Measurements from ENCODE around the gene SLC11A1. TPM values are rescaled to one million over a fixed set of nuclear protein-coding genes. Genes with fewer than 3 reads are reported as not detected.
A peak's percentile ranks its signal among the peaks of the same experiment; 100 is the strongest.

SLC11A1 gene
- total RNA-seq, 1 donor from 2014 or later, result 1.0 TPM

GRCh38 chr2:218403810-218404209 is 21.7 kb downstream of the SLC11A1 start:
- H3K4me1 ChIP-seq (ENCODE audit: control insufficient read depth in 3 of 3, insufficient read depth in 3 of 3, low read length in 3 of 3), result peaks cover 43 to 55% (median 50%) of the 10 kb centered on the region in 3 donors
- H3K36me3 ChIP-seq (ENCODE audit: control insufficient read depth in 3 of 3, insufficient read depth in 3 of 3, low read length in 3 of 3), result peaks cover 20 to 28% (median 22%) of the 10 kb centered on the region in 3 donors
- H3K4me3 ChIP-seq (ENCODE audit: low read length in 3 of 3), result no peak overlapping the region
- H3K9ac ChIP-seq (ENCODE audit: low read depth in 1 of 3, low read length in 3 of 3), result no peak overlapping the region
- H3K9me3 ChIP-seq (ENCODE audit: control insufficient read depth in 3 of 3, low read length in 3 of 3), result no peaks in the 10 kb centered on the region
- no peak overlapping the region for H3K27ac ChIP-seq (ENCODE audit: low read depth, low read length)
- no peaks in the 10 kb centered on the region for H3K27me3 ChIP-seq (ENCODE audit: control insufficient read depth in 3 of 3, insufficient read depth in 3 of 3, low read length in 3 of 3)

GRCh38 chr2:218404351-218405085 is 22.4 kb downstream of the SLC11A1 start:
- no peak overlapping the region for H3K27ac ChIP-seq (ENCODE audit: low read depth, low read length)

GRCh38 chr2:218405086-218405745 is 23.1 kb downstream of the SLC11A1 start:
- peaks cover 20 to 28% (median 22%) of the 10 kb centered on the region in 3 donors for H3K36me3 ChIP-seq (ENCODE audit: control insufficient read depth in 3 of 3, insufficient read depth in 3 of 3, low read length in 3 of 3)
- peaks cover 40 to 50% (median 44%) of the 10 kb centered on the region in 3 donors for H3K4me1 ChIP-seq (ENCODE audit: control insufficient read depth in 3 of 3, insufficient read depth in 3 of 3, low read length in 3 of 3)
- peak overlapping the region; percentile 85 for H3K27ac ChIP-seq (ENCODE audit: low read depth, low read length)
- H3K9ac ChIP-seq (ENCODE audit: low read depth in 1 of 3, low read length in 3 of 3), result peak overlapping the region; percentile 65 to 83 (median 79)
- no peaks in the 10 kb centered on the region for H3K9me3 ChIP-seq (ENCODE audit: control insufficient read depth in 3 of 3, low read length in 3 of 3)
- H3K4me3 ChIP-seq (ENCODE audit: low read length in 3 of 3), result peak overlapping the region; percentile 72 to 78 (median 73)
- no peaks in the 10 kb centered on the region for H3K27me3 ChIP-seq (ENCODE audit: control insufficient read depth in 3 of 3, insufficient read depth in 3 of 3, low read length in 3 of 3)

More at GRCh38 chr2:218404351-218405085, 22.4 kb downstream of the SLC11A1 start:
- Histone ChIP-seq H3K4me3 (ENCODE audit: low read length in 3 of 3) (no peak overlapping the region), H3K4me1 (ENCODE audit: control insufficient read depth in 3 of 3, insufficient read depth in 3 of 3, low read length in 3 of 3) (peaks cover 40 to 50% (median 44%) of the 10 kb centered on the region in 3 donors), H3K27me3 (ENCODE audit: control insufficient read depth in 3 of 3, insufficient read depth in 3 of 3, low read length in 3 of 3) (no peaks in the 10 kb centered on the region), H3K36me3 (ENCODE audit: control insufficient read depth in 3 of 3, insufficient read depth in 3 of 3, low read length in 3 of 3) (peaks cover 20 to 28% (median 22%) of the 10 kb centered on the region in 3 donors), H3K9ac (ENCODE audit: low read depth in 1 of 3, low read length in 3 of 3) (peak overlapping the region in 1 of 3 donors; percentile 40), H3K9me3 (ENCODE audit: control insufficient read depth in 3 of 3, low read length in 3 of 3) (no peaks in the 10 kb centered on the region)

GRCh38 chr2:218405746-218406208 is 23.7 kb downstream of the SLC11A1 start:
- Histone ChIP-seq H3K27me3 (ENCODE audit: control insufficient read depth in 3 of 3, insufficient read depth in 3 of 3, low read length in 3 of 3) (no peaks in the 10 kb centered on the region), H3K4me3 (ENCODE audit: low read length in 3 of 3) (peak overlapping the region; percentile 72 to 78 (median 73)), H3K9ac (ENCODE audit: low read depth in 1 of 3, low read length in 3 of 3) (peak overlapping the region; percentile 65 to 83 (median 79)), H3K27ac (ENCODE audit: low read depth, low read length) (peak overlapping the region; percentile 85), H3K36me3 (ENCODE audit: control insufficient read depth in 3 of 3, insufficient read depth in 3 of 3, low read length in 3 of 3) (peaks cover 20 to 28% (median 22%) of the 10 kb centered on the region in 3 donors), H3K4me1 (ENCODE audit: control insufficient read depth in 3 of 3, insufficient read depth in 3 of 3, low read length in 3 of 3) (peaks cover 40 to 50% (median 44%) of the 10 kb centered on the region in 3 donors), H3K9me3 (ENCODE audit: control insufficient read depth in 3 of 3, low read length in 3 of 3) (no peaks in the 10 kb centered on the region)

GRCh38 chr2:218406209-218406948 is 24.3 kb downstream of the SLC11A1 start:
- peaks cover 20 to 28% (median 22%) of the 10 kb centered on the region in 3 donors for H3K36me3 ChIP-seq (ENCODE audit: control insufficient read depth in 3 of 3, insufficient read depth in 3 of 3, low read length in 3 of 3)
- peak overlapping the region; percentile 78 to 80 (median 79) for H3K4me3 ChIP-seq (ENCODE audit: low read length in 3 of 3)
- peak overlapping the region; percentile 74 to 83 (median 79) for H3K9ac ChIP-seq (ENCODE audit: low read depth in 1 of 3, low read length in 3 of 3)
- no peaks in the 10 kb centered on the region for H3K27me3 ChIP-seq (ENCODE audit: control insufficient read depth in 3 of 3, insufficient read depth in 3 of 3, low read length in 3 of 3)
- H3K27ac ChIP-seq (ENCODE audit: low read depth, low read length), result peak overlapping the region; percentile 85
- no peaks in the 10 kb centered on the region for H3K9me3 ChIP-seq (ENCODE audit: control insufficient read depth in 3 of 3, low read length in 3 of 3)
- H3K4me1 ChIP-seq (ENCODE audit: control insufficient read depth in 3 of 3, insufficient read depth in 3 of 3, low read length in 3 of 3), result peaks cover 35 to 45% (median 39%) of the 10 kb centered on the region in 3 donors

- peak overlapping the region; percentile 73 to 83 (median 74) for H3K9ac ChIP-seq (ENCODE audit: low read depth in 1 of 3, low read length in 3 of 3)
- H3K36me3 ChIP-seq (ENCODE audit: control insufficient read depth in 3 of 3, insufficient read depth in 3 of 3, low read length in 3 of 3), result peaks cover 20 to 24% (median 21%) of the 10 kb centered on the region in 3 donors
- H3K4me1 ChIP-seq (ENCODE audit: control insufficient read depth in 3 of 3, insufficient read depth in 3 of 3, low read length in 3 of 3), result peaks cover 28 to 38% (median 33%) of the 10 kb centered on the region in 3 donors
- H3K9me3 ChIP-seq (ENCODE audit: control insufficient read depth in 3 of 3, low read length in 3 of 3), result no peaks in the 10 kb centered on the region
- H3K27ac ChIP-seq (ENCODE audit: low read depth, low read length), result peak overlapping the region; percentile 76
- no peaks in the 10 kb centered on the region for H3K27me3 ChIP-seq (ENCODE audit: control insufficient read depth in 3 of 3, insufficient read depth in 3 of 3, low read length in 3 of 3)
- peak overlapping the region; percentile 71 to 80 (median 79) for H3K4me3 ChIP-seq (ENCODE audit: low read length in 3 of 3)
Measured at GRCh38 chr2:218406949-218407618, 25.0 kb downstream of the SLC11A1 start.

GRCh38 chr2:218407717-218408116 is 25.6 kb downstream of the SLC11A1 start:
- Histone ChIP-seq H3K9me3 (ENCODE audit: control insufficient read depth in 3 of 3, low read length in 3 of 3) (no peaks in the 10 kb centered on the region), H3K36me3 (ENCODE audit: control insufficient read depth in 3 of 3, insufficient read depth in 3 of 3, low read length in 3 of 3) (peaks cover 15 to 20% (median 18%) of the 10 kb centered on the region in 3 donors), H3K9ac (ENCODE audit: low read depth in 1 of 3, low read length in 3 of 3) (peak overlapping the region in 1 of 3 donors; percentile 28), H3K27ac (ENCODE audit: low read depth, low read length) (no peak overlapping the region), H3K27me3 (ENCODE audit: control insufficient read depth in 3 of 3, insufficient read depth in 3 of 3, low read length in 3 of 3) (no peaks in the 10 kb centered on the region), H3K4me3 (ENCODE audit: low read length in 3 of 3) (no peak overlapping the region), H3K4me1 (ENCODE audit: control insufficient read depth in 3 of 3, insufficient read depth in 3 of 3, low read length in 3 of 3) (peaks cover 23 to 31% (median 26%) of the 10 kb centered on the region in 3 donors)

- Histone ChIP-seq H3K27ac (ENCODE audit: low read depth, low read length) (no peak overlapping the region), H3K4me1 (ENCODE audit: control insufficient read depth in 3 of 3, insufficient read depth in 3 of 3, low read length in 3 of 3) (no peaks in the 10 kb centered on the region), H3K36me3 (ENCODE audit: control insufficient read depth in 3 of 3, insufficient read depth in 3 of 3, low read length in 3 of 3) (no peaks in the 10 kb centered on the region), H3K9ac (ENCODE audit: low read depth in 1 of 3, low read length in 3 of 3) (no peak overlapping the region), H3K4me3 (ENCODE audit: low read length in 3 of 3) (no peak overlapping the region), H3K27me3 (ENCODE audit: control insufficient read depth in 3 of 3, insufficient read depth in 3 of 3, low read length in 3 of 3) (no peaks in the 10 kb centered on the region), H3K9me3 (ENCODE audit: control insufficient read depth in 3 of 3, low read length in 3 of 3) (no peaks in the 10 kb centered on the region)
Measured at GRCh38 chr2:218418321-218418716, 36.2 kb downstream of the SLC11A1 start.

- no peaks in the 10 kb centered on the region for H3K27me3 ChIP-seq (ENCODE audit: control insufficient read depth in 3 of 3, insufficient read depth in 3 of 3, low read length in 3 of 3)
- H3K4me3 ChIP-seq (ENCODE audit: low read length in 3 of 3), result no peak within 1 kb of the TSS
- no peak within 1 kb of the TSS for H3K27ac ChIP-seq (ENCODE audit: low read depth, low read length)
- no peaks in the 10 kb centered on the region for H3K9me3 ChIP-seq (ENCODE audit: control insufficient read depth in 3 of 3, low read length in 3 of 3)
- H3K36me3 ChIP-seq (ENCODE audit: control insufficient read depth in 3 of 3, insufficient read depth in 3 of 3, low read length in 3 of 3), result no peaks in the 10 kb centered on the region
- H3K4me1 ChIP-seq (ENCODE audit: control insufficient read depth in 3 of 3, insufficient read depth in 3 of 3, low read length in 3 of 3), result no peaks in the 10 kb centered on the region
- no peak within 1 kb of the TSS for H3K9ac ChIP-seq (ENCODE audit: low read depth in 1 of 3, low read length in 3 of 3)
Measured at GRCh38 chr2:218418717-218419458, 36.8 kb downstream of the SLC11A1 start, which contains the start of gene VIL1. VIL1 (plus strand) TSS chr2:218419123; CDS start chr2:218423779, 4,656 bp downstream.

Measured in skeletal muscle tissue (tissue), 4 donors.